ENCODE data around the gene CCL25.

- no peak for TF ChIP-seq CTCF (tag by site-specific recombination; IDR thresholded peaks at IDR 0.05)
- no peak for TF ChIP-seq BCL11A (tag by site-specific recombination; IDR thresholded peaks at IDR 0.05; ENCODE audit: low read depth)
- no peak for TF ChIP-seq ZNF501 (tag by site-specific recombination; IDR thresholded peaks at IDR 0.05)
- no peak for TF ChIP-seq ZNF112 (tag by site-specific recombination; IDR thresholded peaks at IDR 0.05)
- no peak for TF ChIP-seq ZNF529 (tag by site-specific recombination; IDR thresholded peaks at IDR 0.05; ENCODE audit: insufficient replicate concordance)
- TF ChIP-seq ZNF830 (tag by site-specific recombination; IDR thresholded peaks at IDR 0.05; ENCODE audit: low read depth), result no peak
Observed at GRCh38 chr19:8034178-8034525, 18.4 kb upstream of the CCL25 start.

Data from HEK293 (cell line).